SJSA1 (cell line): ENCODE measurements around the gene GPATCH2. TPM values are rescaled to one million over a fixed set of nuclear protein-coding genes. Genes with fewer than 3 reads are reported as not detected.
"Not testable (repeated sequence)": the region's sequence is repeated elsewhere in the genome, so short reads cannot be mapped to it uniquely, and the experiment has no call there.

Source experiments
- DNase-seq, 2 experiments: peaks; one replicate each; pipeline ENCODE4 v3.0.0-alpha.2; 2015 to 2020; ENCODE audit warnings: low spot score in 2 of 2, low read depth in 1 of 2
- H3K27ac ChIP-seq: fragments of 250-450 bp; sonication (Bioruptor Pico); 2 replicates; pipeline ENCODE4 v1.5.1; 2020; ENCODE audit warnings: mild to moderate bottlenecking, moderate library complexity
- H3K27me3 ChIP-seq: fragments of 250-450 bp; sonication (Bioruptor Pico); replicated peaks from 2 replicates; pipeline ENCODE4 v1.5.1; 2020; ENCODE audit warnings: mild to moderate bottlenecking, moderate library complexity
- H3K36me3 ChIP-seq: fragments of 250-450 bp; sonication (Bioruptor Pico); 2 replicates; pipeline ENCODE4 v1.5.1; 2020; ENCODE audit warnings: mild to moderate bottlenecking
- H3K4me1 ChIP-seq: fragments of 250-450 bp; sonication (Bioruptor Pico); replicated peaks from 2 replicates; pipeline ENCODE4 v1.6.1; 2021; ENCODE audit warnings: mild to moderate bottlenecking
- H3K4me3 ChIP-seq: fragments of 250-450 bp; sonication (Bioruptor Pico); 2 replicates; pipeline ENCODE4 v1.5.1; 2020; ENCODE audit warnings: mild to moderate bottlenecking
- H3K9me3 ChIP-seq: fragments of 250-450 bp; sonication (Bioruptor Pico); replicated peaks from 2 replicates; pipeline ENCODE4 v1.5.1; 2020; ENCODE audit warnings: mild to moderate bottlenecking
- total RNA-seq: library from RNA; depleted of rRNA; stranded (reverse); fragments of >200 nt; shearing (Covaris generic); gene quantifications from 2 replicates; pipeline ENCODE4 v1.2.3, GENCODE V29; 2014

Gene GPATCH2
- total RNA-seq, 1 experiment from 2014 or later: 15.3 TPM

DNA sequence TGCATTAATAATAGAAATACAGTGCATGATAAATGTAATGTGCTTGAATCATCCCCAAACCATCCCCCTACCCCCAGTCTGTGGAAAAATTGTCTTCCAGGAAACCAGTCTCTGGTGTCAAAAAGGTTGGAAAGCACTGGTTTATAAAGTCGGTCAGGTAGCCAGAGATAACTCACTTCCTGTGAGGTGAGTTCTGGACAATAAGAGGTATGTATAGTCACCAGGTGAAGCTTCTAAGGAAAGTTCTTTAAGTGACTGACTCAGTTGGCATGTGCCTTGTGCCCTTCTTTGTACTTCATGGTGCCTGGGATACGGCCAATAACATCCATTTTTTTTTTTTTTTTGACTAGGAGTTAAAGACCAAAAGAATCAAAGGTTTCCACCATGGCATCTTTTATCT, 103.7 kb downstream of the GPATCH2 start:
- Histone ChIP-seq H3K9me3 (no peaks in the 10 kb centered on the region), H3K4me1 (peaks cover 12% of the 10 kb centered on the region; the same call in 1 of the 2 replicates), H3K4me3 (no peak overlapping the region), H3K27me3 (no peaks in the 10 kb centered on the region), H3K27ac (no peak overlapping the region), H3K36me3 (no peaks in the 10 kb centered on the region)
- no peak for DNase-seq

DNA sequence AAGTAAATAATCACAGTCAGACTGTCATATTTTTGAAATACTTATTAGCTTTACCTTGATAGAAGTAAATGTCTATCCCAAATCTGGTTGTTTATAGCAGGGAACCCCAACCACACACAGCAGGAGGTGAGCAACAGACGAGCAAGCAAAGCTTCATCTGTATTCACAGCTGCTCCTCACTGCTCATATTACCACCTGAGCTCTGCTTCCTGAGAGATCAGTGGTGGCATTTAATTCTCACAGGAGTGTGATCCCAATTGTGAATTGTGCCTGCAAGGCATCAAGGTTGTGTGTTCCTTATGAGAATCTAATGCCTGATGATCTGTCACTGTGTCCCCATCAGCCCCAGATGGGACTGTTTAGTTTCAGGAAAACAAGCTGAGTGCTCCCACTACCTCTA, 104.3 kb downstream of the GPATCH2 start:
- no peak for DNase-seq
- Histone ChIP-seq H3K27me3 (no peaks in the 10 kb centered on the region), H3K4me1 (peaks cover 12% of the 10 kb centered on the region; the same call in 1 of the 2 replicates), H3K27ac (no peak overlapping the region), H3K36me3 (no peaks in the 10 kb centered on the region), H3K9me3 (no peaks in the 10 kb centered on the region), H3K4me3 (no peak overlapping the region)

DNA sequence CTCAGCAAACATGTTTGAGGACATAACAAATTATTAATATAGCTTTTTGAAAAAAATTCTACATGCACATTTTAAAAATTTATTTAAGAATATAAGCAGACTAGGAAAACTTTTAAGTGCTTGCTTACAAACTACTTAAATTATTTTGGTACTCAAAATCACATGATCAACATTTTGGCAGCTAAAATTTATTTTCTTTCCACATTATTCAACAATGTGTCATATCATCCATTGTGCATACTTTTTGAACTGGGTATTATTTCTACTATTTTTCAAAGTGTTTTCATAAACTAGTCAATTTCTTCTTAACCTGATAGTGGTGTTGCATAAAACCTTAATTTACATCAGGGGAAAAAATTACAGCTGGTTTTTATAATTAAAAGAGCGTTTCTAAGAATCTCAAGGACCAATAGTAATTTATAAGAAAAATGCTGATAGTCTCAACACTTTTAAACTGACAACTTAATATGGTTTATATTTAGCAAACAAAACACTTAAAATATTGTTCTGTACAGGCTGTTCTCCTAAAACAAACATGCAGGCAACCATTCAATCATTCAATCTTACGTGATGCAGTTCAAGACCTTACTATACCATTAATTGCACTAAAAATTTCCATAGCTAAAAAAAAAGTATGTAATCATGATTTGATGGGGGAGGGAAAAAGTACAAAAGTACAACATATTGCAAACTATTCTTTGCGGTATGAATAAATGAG, 105.0 kb downstream of the GPATCH2 start:
- Histone ChIP-seq H3K9me3 (no peaks in the 10 kb centered on the region), H3K4me3 (no peak overlapping the region), H3K27me3 (no peaks in the 10 kb centered on the region), H3K4me1 (peaks cover 12% of the 10 kb centered on the region; the same call in 1 of the 2 replicates), H3K27ac (no peak overlapping the region), H3K36me3 (no peaks in the 10 kb centered on the region)
- peak in 1 of 2 experiments; percentile 16 for DNase-seq

GRCh38 chr1:217524787-217525520, 105.9 kb downstream of the GPATCH2 start:
- DNase-seq: peak in 1 of 2 experiments; percentile 30
- no peaks in the 10 kb centered on the region for H3K9me3 ChIP-seq
- peaks cover 12% of the 10 kb centered on the region; the same call in 1 of the 2 replicates for H3K4me1 ChIP-seq
- H3K27ac ChIP-seq: no peak overlapping the region
- no peak overlapping the region for H3K4me3 ChIP-seq
- no peaks in the 10 kb centered on the region for H3K36me3 ChIP-seq
- no peaks in the 10 kb centered on the region for H3K27me3 ChIP-seq

GRCh38 chr1:217523921-217524320, 107.0 kb downstream of the GPATCH2 start:
- H3K4me3 ChIP-seq, H3K27ac ChIP-seq, DNase-seq, H3K9me3 ChIP-seq, H3K27me3 ChIP-seq, H3K36me3 ChIP-seq: not testable (repeated sequence)
- H3K4me1 ChIP-seq: peaks cover 12% of the 10 kb centered on the region; the same call in 1 of the 2 replicates

DNA sequence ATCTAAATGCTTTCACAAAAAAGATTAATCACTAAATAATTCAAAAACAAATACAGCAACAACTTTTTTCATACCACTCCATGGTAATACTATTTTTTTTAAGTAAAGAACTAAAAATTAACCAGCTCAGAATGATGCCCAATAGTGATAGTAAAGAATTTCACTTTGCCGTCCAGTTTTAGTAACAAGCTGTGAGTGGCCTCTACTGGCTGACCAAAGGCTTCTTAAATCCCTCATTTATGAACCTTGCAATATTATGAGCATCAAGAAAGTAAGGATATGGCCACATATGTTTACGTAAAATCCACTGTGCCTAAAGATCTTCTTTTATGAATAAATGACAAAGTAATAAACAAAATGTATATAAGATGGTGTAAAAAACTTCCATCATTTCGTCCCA, 108.6 kb downstream of the GPATCH2 start:
- Histone ChIP-seq H3K9me3 (no peaks in the 10 kb centered on the region), H3K4me3 (no peak overlapping the region), H3K4me1 (peaks cover 12% of the 10 kb centered on the region; the same call in 1 of the 2 replicates), H3K27ac (no peak overlapping the region), H3K36me3 (no peaks in the 10 kb centered on the region), H3K27me3 (no peaks in the 10 kb centered on the region)
- DNase-seq: no peak

DNA sequence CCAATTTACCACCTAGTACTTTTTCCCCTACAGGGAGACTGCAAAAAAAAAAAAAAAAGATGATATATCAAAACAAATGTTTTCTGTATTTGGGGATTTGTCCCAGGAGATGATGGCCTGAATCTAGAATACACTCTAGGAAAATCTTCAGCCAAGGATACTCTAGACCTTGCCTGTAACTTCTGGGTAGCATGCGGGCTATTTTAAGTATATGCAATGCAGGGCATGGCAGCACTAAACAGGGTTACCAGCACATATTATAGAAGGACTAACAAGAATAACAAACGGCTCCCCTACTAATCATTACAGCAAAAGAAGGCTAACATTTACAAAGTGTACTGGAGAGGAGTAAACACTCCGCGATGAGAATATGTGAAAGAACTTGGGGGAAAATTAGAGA, 109.6 kb downstream of the GPATCH2 start:
- no peak overlapping the region for H3K4me3 ChIP-seq
- no peaks in the 10 kb centered on the region for H3K27me3 ChIP-seq
- no peaks in the 10 kb centered on the region for H3K36me3 ChIP-seq
- DNase-seq: no peak
- no peaks in the 10 kb centered on the region for H3K9me3 ChIP-seq
- H3K27ac ChIP-seq: no peak overlapping the region
- H3K4me1 ChIP-seq: peaks cover 12% of the 10 kb centered on the region; the same call in 1 of the 2 replicates

DNA sequence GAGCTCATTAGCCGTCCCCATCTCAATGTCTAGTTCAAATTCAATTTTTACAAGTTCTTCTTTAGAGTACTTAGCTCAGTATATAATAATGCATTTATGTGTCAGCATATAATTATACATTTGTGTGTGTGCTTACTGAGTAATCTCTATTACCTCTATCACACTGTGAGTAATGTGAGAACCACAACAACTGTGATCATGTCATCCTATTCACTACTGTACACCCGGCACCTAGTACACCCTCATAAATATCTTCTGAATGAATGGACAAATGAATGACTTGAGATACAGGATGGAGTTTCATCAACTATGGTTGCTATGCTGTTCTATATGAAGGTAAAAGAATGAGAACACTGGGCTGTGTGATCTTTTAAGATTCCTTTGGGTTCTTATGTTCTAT, 124.0 kb downstream of the GPATCH2 start:
- no peak overlapping the region for H3K4me3 ChIP-seq
- H3K36me3 ChIP-seq: peaks cover 3% of the 10 kb centered on the region; the same call in 1 of the 2 replicates
- H3K9me3 ChIP-seq: no peaks in the 10 kb centered on the region
- H3K27me3 ChIP-seq: no peaks in the 10 kb centered on the region
- no peak for DNase-seq
- no peaks in the 10 kb centered on the region for H3K4me1 ChIP-seq
- no peak overlapping the region for H3K27ac ChIP-seq

GRCh38 chr1:217498209-217498608, 132.7 kb downstream of the GPATCH2 start:
- Histone ChIP-seq H3K36me3 (peaks cover 2% of the 10 kb centered on the region; the same call in 1 of the 2 replicates), H3K27me3 (no peaks in the 10 kb centered on the region), H3K4me1 (no peaks in the 10 kb centered on the region), H3K9me3 (no peaks in the 10 kb centered on the region), H3K4me3 (no peak overlapping the region), H3K27ac (no peak overlapping the region)
- no peak for DNase-seq

DNA sequence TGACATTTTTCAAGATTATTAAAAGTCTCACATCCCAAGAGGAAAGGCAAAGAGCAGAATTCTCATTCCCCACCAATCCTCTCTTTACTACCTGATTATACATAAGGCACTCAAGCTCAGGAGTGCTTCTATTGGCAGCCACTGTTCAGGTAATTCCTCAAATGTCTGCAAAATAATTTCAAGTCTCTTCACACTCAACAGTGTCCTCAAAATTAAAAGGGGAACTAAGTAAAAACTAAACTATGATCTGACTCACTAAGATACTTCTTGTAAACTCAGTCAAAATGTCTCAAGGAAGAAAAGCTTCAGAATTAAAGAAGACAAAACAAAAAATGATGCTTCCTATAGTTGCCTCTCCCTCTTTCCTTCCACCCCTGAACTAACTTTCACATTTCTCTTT, 135.6 kb downstream of the GPATCH2 start:
- no peak overlapping the region for H3K27ac ChIP-seq
- H3K36me3 ChIP-seq: peaks cover 2% of the 10 kb centered on the region; the same call in 1 of the 2 replicates
- H3K27me3 ChIP-seq: no peaks in the 10 kb centered on the region
- H3K4me1 ChIP-seq: no peaks in the 10 kb centered on the region
- no peak for DNase-seq
- H3K9me3 ChIP-seq: no peaks in the 10 kb centered on the region
- no peak overlapping the region for H3K4me3 ChIP-seq

DNA sequence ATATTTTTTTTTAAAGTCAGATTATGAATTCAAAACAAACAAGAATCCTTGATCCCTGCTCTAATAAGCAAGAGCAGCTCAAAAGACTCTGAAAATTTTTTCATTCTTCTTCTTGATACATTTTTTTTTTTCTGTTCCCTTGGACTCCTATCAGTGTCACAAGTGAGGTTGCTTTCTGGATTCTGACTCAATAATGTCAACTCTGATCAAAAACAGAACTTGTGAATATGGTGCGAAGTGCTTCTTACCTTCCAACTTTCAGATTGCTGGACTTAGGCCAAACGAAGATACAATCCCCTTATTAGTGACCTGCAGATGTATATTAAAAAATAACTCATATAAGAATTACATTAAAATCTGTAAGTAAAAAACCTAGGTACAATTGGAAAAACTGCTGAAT, 136.1 kb downstream of the GPATCH2 start:
- H3K4me3 ChIP-seq: no peak overlapping the region
- H3K4me1 ChIP-seq: no peaks in the 10 kb centered on the region
- H3K27ac ChIP-seq: no peak overlapping the region
- no peak for DNase-seq
- H3K27me3 ChIP-seq: no peaks in the 10 kb centered on the region
- peaks cover 2% of the 10 kb centered on the region; the same call in 1 of the 2 replicates for H3K36me3 ChIP-seq
- H3K9me3 ChIP-seq: no peaks in the 10 kb centered on the region

DNA sequence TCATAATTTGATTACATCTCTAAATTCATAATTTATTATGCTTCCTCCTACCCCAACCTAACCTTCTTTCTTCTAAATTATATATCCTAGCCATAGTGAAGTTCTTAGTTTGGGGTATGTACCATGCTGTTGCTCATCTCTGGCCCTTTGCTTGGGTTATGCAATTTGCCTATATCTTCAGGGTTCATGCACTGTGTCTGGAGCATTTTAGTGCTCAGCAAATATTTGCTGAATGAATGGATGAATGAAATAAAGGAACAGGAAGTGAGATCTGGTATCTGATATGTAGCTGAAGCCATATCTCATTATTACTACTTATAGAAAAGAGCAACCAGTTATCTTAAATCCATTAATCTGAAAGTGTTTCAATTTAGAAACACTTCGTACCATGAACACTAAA, 137.6 kb downstream of the GPATCH2 start:
- Histone ChIP-seq H3K27me3 (no peaks in the 10 kb centered on the region), H3K4me1 (no peaks in the 10 kb centered on the region), H3K27ac (no peak overlapping the region), H3K4me3 (no peak overlapping the region), H3K9me3 (no peaks in the 10 kb centered on the region), H3K36me3 (peaks cover 2% of the 10 kb centered on the region; the same call in 1 of the 2 replicates)
- DNase-seq: no peak

- H3K27me3 ChIP-seq: no peaks in the 10 kb centered on the region
- no peak overlapping the region for H3K4me3 ChIP-seq
- no peak for DNase-seq
- 0 out of 2 replicates have a peak, but pooled peaks cover 3% of the 10 kb centered on the region for H3K4me1 ChIP-seq
- H3K9me3 ChIP-seq: no peaks in the 10 kb centered on the region
- H3K36me3 ChIP-seq: no peaks in the 10 kb centered on the region; the same call in 1 of the 2 replicates
- H3K27ac ChIP-seq: no peak overlapping the region
Measured at GRCh38 chr1:217484871-217485270, 146.0 kb downstream of the GPATCH2 start.
